ENCODE results near the gene RNU6-1.

- TF ChIP-seq POLR2AphosphoS5 (IDR thresholded peaks at IDR 0.05) (no peak), CTCF (IDR thresholded peaks at IDR 0.05) (no peak), POLR2A (IDR thresholded peaks at IDR 0.05) (no peak)
Observed at GRCh38 chr15:67839499-67839928, 331 bp downstream of the RNU6-1 start.

All from gastroesophageal sphincter (tissue), 3 donors.